H7 (cell line): ENCODE results near the gene PGD. TPM values are rescaled to one million over a fixed set of nuclear protein-coding genes. Genes with fewer than 3 reads are reported as not detected.
"Not testable (repeated sequence)": the region's sequence is repeated elsewhere in the genome, so short reads cannot be mapped to it uniquely, and the experiment has no call there.

ENCODE experiments used
- DNase-seq: peaks from one replicate; pipeline ENCODE4 v3.0.0; 2012
- H3K27me3 ChIP-seq: 2 replicates; pipeline ENCODE4 v1.6.0; 2011; ENCODE audit warnings: mild to moderate bottlenecking, low read length; ENCODE audit not compliant: control insufficient read depth, insufficient read depth
- H3K36me3 ChIP-seq: replicated peaks from 2 replicates; pipeline ENCODE4 v1.5.1; 2011; ENCODE audit warnings: low read length; ENCODE audit not compliant: control insufficient read depth, insufficient read depth
- H3K4me3 ChIP-seq: 2 replicates; pipeline ENCODE4 v1.5.1; 2011; ENCODE audit warnings: low read depth, mild to moderate bottlenecking, control low read depth, low read length, moderate library complexity; ENCODE audit not compliant: insufficient read depth
- total RNA-seq: library from RNA; depleted of rRNA; stranded (reverse); fragments of >200 nt; shearing (Covaris generic); gene quantifications from 2 replicates; pipeline ENCODE4 v1.2.3, GENCODE V29; 2014

Gene PGD
- total RNA-seq, 1 experiment from 2014 or later, result 201 TPM

DNA sequence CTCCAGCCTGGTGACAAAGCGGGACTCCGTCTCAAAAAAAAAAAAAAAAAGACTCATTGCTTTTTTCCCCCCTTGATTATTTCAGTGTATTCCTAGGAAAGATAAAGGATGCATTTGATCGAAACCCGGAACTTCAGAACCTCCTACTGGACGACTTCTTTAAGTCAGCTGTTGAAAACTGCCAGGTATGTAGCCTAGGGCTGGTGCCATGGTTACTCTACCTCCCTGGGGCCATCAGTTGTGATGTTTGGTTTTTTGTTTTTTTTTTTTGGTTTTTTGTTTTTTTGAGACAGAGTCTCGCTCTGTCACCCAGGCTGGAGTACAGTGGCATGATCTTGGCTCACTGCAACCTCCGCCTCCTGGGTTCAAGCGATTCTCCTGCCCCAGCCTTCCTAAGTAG lies 19.9 kb downstream of the PGD start:
- H3K4me3 ChIP-seq, H3K27me3 ChIP-seq, DNase-seq: not testable (repeated sequence)
- peaks cover 29% of the 10 kb centered on the region for H3K36me3 ChIP-seq

DNA sequence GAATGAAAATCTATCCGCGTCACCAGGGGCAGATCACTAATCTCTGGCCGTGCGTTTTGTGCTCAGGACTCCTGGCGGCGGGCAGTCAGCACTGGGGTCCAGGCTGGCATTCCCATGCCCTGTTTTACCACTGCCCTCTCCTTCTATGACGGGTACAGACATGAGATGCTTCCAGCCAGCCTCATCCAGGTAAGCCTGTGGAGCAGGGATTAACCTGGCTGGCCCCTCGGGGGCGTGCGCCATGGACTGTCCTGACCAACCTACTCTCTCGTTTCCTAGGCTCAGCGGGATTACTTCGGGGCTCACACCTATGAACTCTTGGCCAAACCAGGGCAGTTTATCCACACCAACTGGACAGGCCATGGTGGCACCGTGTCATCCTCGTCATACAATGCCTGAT lies 20.5 kb downstream of the PGD start:
- no peak for DNase-seq
- Histone ChIP-seq H3K27me3 (no peaks in the 10 kb centered on the region), H3K36me3 (peaks cover 28% of the 10 kb centered on the region), H3K4me3 (no peak overlapping the region)

- Histone ChIP-seq H3K36me3 (peaks cover 23% of the 10 kb centered on the region), H3K4me3 (no peak overlapping the region), H3K27me3 (no peaks in the 10 kb centered on the region)
- no peak for DNase-seq
These were observed 22.8 kb downstream of the PGD start for GRCh38 chr1:10421637-10422036.

DNA sequence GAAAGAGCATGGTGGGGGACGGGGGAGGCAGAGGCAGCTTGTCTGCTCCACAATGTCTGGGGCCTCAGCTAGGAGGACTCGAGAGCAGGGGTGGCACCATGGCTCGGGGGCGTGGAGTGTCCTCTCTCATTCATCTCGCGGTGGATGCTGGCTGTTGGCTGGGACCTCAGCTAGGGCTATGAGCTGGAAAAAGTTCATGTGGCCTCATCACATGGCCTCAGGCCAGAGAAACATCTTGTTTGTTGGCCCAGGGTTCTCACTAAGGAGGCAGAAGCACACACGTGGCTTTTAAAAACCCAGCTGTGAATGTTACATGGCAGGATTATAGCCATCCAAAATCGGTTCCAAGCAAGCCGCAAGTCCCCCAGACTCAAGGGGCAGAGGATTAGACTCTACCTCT lies 25.2 kb downstream of the PGD start:
- DNase-seq, result no peak
- peaks cover 12% of the 10 kb centered on the region for H3K36me3 ChIP-seq
- H3K4me3 ChIP-seq, result no peak overlapping the region
- no peaks in the 10 kb centered on the region for H3K27me3 ChIP-seq

GRCh38 chr1:10424651-10425050 lies 25.8 kb downstream of the PGD start:
- Histone ChIP-seq H3K4me3 (no peak overlapping the region), H3K27me3 (no peaks in the 10 kb centered on the region), H3K36me3 (peaks cover 7% of the 10 kb centered on the region)
- no peak for DNase-seq

- H3K36me3 ChIP-seq, DNase-seq, H3K4me3 ChIP-seq, H3K27me3 ChIP-seq: not testable (repeated sequence)
These were observed 27.1 kb downstream of the PGD start for GRCh38 chr1:10425826-10426534.

- H3K36me3 ChIP-seq, H3K4me3 ChIP-seq, H3K27me3 ChIP-seq, DNase-seq: not testable (repeated sequence)
These were observed 27.6 kb downstream of the PGD start for GRCh38 chr1:10426535-10426848.

- no peaks in the 10 kb centered on the region for H3K27me3 ChIP-seq
- no peak overlapping the region for H3K4me3 ChIP-seq
- no peaks in the 10 kb centered on the region for H3K36me3 ChIP-seq
- no peak for DNase-seq
These were observed 30.1 kb downstream of the PGD start for GRCh38 chr1:10428984-10429383.

DNA sequence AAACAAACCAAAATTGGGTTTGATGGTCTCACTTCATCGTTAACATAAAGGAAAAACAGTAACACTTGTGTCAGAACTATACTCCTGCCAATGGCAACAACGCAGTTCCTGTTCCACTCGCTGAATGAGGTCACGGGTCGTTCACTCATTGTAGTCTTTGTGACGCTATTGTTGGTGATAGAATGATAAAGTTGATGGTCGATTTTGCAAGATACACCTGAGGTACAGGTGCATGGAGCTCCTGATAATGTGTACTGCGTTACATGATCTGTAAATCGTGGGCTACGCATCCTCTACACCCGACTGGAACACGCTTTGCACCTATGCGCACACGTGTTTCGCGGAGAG lies 31.0 kb downstream of the PGD start:
- DNase-seq, result no peak
- no peaks in the 10 kb centered on the region for H3K27me3 ChIP-seq

GRCh38 chr1:10430216-10431069 lies 31.6 kb downstream of the PGD start, which contains the start of gene CENPS:
Gene CENPS, plus strand, starts transcription at chr1:10430433. Its CDS starts 85 bp downstream, at chr1:10430518.
- peak within 1 kb of the TSS; percentile 87 for H3K4me3 ChIP-seq
- H3K36me3 ChIP-seq, result no peaks in the 10 kb centered on the region
- peak; percentile 100 for DNase-seq
- no peaks in the 10 kb centered on the region for H3K27me3 ChIP-seq

More for the DNA sequence above, 31.0 kb downstream of the PGD start:
- Histone ChIP-seq H3K36me3 (no peaks in the 10 kb centered on the region), H3K4me3 (peak overlapping the region; percentile 87)

- H3K4me3 ChIP-seq, result peak overlapping the region; percentile 87
- no peaks in the 10 kb centered on the region for H3K27me3 ChIP-seq
- peak; percentile 65 for DNase-seq
- H3K36me3 ChIP-seq, result no peaks in the 10 kb centered on the region
These were observed 32.3 kb downstream of the PGD start for GRCh38 chr1:10431070-10431730.

- no peak overlapping the region for H3K4me3 ChIP-seq
- H3K36me3 ChIP-seq, result no peaks in the 10 kb centered on the region
- H3K27me3 ChIP-seq, result no peaks in the 10 kb centered on the region
- no peak for DNase-seq
These were observed 34.2 kb downstream of the PGD start for GRCh38 chr1:10432910-10433700.

GRCh38 chr1:10433790-10434189 lies 34.9 kb downstream of the PGD start:
- DNase-seq, result no peak
- Histone ChIP-seq H3K27me3 (no peaks in the 10 kb centered on the region), H3K36me3 (no peaks in the 10 kb centered on the region), H3K4me3 (no peak overlapping the region)

DNA sequence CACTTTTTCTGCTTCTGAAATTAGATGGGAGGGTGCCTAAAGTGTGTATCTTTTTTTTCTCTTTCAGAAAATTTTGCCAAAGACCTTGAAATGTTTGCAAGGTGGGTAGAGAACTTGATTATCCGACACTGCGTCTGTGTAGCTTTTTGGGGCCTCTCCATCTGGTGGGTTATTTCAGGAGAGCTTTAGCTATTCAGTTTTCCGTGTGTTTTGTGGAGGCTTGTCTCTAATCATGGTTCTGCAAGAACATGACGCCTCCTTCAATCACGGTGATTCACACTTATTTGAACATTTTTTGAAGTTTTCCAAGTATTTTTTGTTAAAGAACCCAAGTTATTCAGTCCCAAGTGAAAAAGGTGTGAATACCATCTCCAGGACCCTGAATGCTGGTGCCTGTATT lies 35.7 kb downstream of the PGD start:
- H3K27me3 ChIP-seq, result no peaks in the 10 kb centered on the region
- H3K36me3 ChIP-seq, result no peaks in the 10 kb centered on the region
- DNase-seq, result no peak
- no peak overlapping the region for H3K4me3 ChIP-seq
